NB4 (cell line): ENCODE results near the gene RASD1.

Experiments
- CTCF ChIP-seq: IDR thresholded peaks from one replicate; pipeline ENCODE4 v1.5.1; 2012; ENCODE audit warnings: low read depth, low read length
- MAX ChIP-seq: IDR thresholded peaks from 2 replicates; pipeline ENCODE4 v1.6.1; 2011; ENCODE audit warnings: low read depth, low read length
- MYC ChIP-seq: IDR thresholded peaks from 2 replicates; pipeline ENCODE4 v1.6.1; 2011; ENCODE audit warnings: low read depth, low read length
- POLR2A ChIP-seq: IDR thresholded peaks from 2 replicates; pipeline ENCODE4 v1.6.1; 2011; ENCODE audit warnings: mild to moderate bottlenecking; ENCODE audit not compliant: insufficient read length; ENCODE audit errors: extremely low read depth

- TF ChIP-seq CTCF (no peak), MAX (no peak), MYC (no peak), POLR2A (no peak)
Measured at GRCh38 chr17:17508019-17508535, 11.9 kb upstream of the RASD1 start.
